ENCODE measurements around the gene CCDC17.

- no peak for TF ChIP-seq CTCF (conservative IDR thresholded peaks at IDR 0.05; ENCODE audit: low read depth in 2 of 2)
- TF ChIP-seq POLR2AphosphoS5 (IDR thresholded peaks at IDR 0.05; ENCODE audit: low read depth) = no peak
- no peak for TF ChIP-seq EZH2 (IDR thresholded peaks at IDR 0.05; ENCODE audit: low read depth, unreplicated experiment)
- TF ChIP-seq CREB1 (CRISPR knock-in tag; IDR thresholded peaks at IDR 0.05; ENCODE audit: low read depth) = no peak
- TF ChIP-seq REST (IDR thresholded peaks at IDR 0.05; ENCODE audit: unreplicated experiment) = no peak
- no peak for TF ChIP-seq EZH2phosphoT487 (IDR thresholded peaks at IDR 0.05; ENCODE audit: unreplicated experiment)
- no peak for TF ChIP-seq JUNB (IDR thresholded peaks at IDR 0.05; ENCODE audit: unreplicated experiment)
- TF ChIP-seq ZNF331 (CRISPR knock-in tag; IDR thresholded peaks at IDR 0.05; ENCODE audit: low read depth) = no peak
- TF ChIP-seq NANOG (IDR thresholded peaks at IDR 0.05; ENCODE audit: borderline replicate concordance) = no peak
Observed at GRCh38 chr1:45607404-45608074, 16.3 kb downstream of the CCDC17 start.

Measured in GM23338 (cell line).